Ectodermal cell (in vitro differentiated cells): Measurements from ENCODE around the gene PKP4.

Source experiments
- H3K27ac ChIP-seq: 2 replicates; pipeline ENCODE4 v1.7.0; 2013; ENCODE audit warnings: mild to moderate bottlenecking, low read depth, low read length; ENCODE audit not compliant: insufficient read depth, poor library complexity, severe bottlenecking
- H3K27me3 ChIP-seq: 2 replicates; pipeline ENCODE4 v1.7.0; 2013; ENCODE audit warnings: mild to moderate bottlenecking, low read length; ENCODE audit not compliant: insufficient read depth, control insufficient read depth, poor library complexity, severe bottlenecking
- H3K36me3 ChIP-seq: one replicate; pipeline ENCODE4 v1.7.0; 2013; ENCODE audit warnings: low read length; ENCODE audit not compliant: control insufficient read depth, insufficient read depth
- H3K4me1 ChIP-seq: one replicate; pipeline ENCODE4 v1.7.0; 2013; ENCODE audit warnings: low read length; ENCODE audit not compliant: control insufficient read depth, insufficient read depth
- H3K4me3 ChIP-seq: 2 replicates; pipeline ENCODE4 v1.7.0; 2013; ENCODE audit warnings: low read depth, low read length, control low read depth; ENCODE audit not compliant: insufficient read depth
- H3K9me3 ChIP-seq: 2 replicates; pipeline ENCODE4 v1.7.0; 2013; ENCODE audit warnings: mild to moderate bottlenecking, low read length, moderate library complexity; ENCODE audit not compliant: control insufficient read depth
- WGBS, 2 experiments: methylation state at CpG; one replicate each; pipeline ENCODE4 v1.1.7; 2013; ENCODE audit warnings: missing lambda C conversion rate in 2 of 2; 5-methylcytosine and 5-hydroxymethylcytosine counted together

The PKP4 gene

GRCh38 chr2:158533009-158533408 is 76.3 kb downstream of the PKP4 start:
- no peaks in the 10 kb centered on the region for H3K27me3 ChIP-seq
- no peak overlapping the region for H3K27ac ChIP-seq
- no peak overlapping the region for H3K4me3 ChIP-seq
- H3K9me3 ChIP-seq, result no peaks in the 10 kb centered on the region
- 70 to 80% methylated on average over 4 to 5 of the region's 5 CpGs for WGBS, 2 experiments
- H3K36me3 ChIP-seq, result no peaks in the 10 kb centered on the region
- peaks cover 3% of the 10 kb centered on the region for H3K4me1 ChIP-seq

GRCh38 chr2:158539176-158540005 is 82.6 kb downstream of the PKP4 start:
- Histone ChIP-seq H3K9me3 (no peaks in the 10 kb centered on the region), H3K4me3 (no peak overlapping the region), H3K36me3 (no peaks in the 10 kb centered on the region), H3K27ac (no peak overlapping the region), H3K27me3 (no peaks in the 10 kb centered on the region), H3K4me1 (no peaks in the 10 kb centered on the region)
- 92 to 100% methylated on average over 3 of the region's 3 CpGs for WGBS, 2 experiments

GRCh38 chr2:158542577-158542976 is 85.8 kb downstream of the PKP4 start:
- 83 to 94% methylated on average over 1 of the region's 1 CpG for WGBS, 2 experiments
- no peak overlapping the region for H3K4me3 ChIP-seq
- no peaks in the 10 kb centered on the region for H3K4me1 ChIP-seq
- H3K36me3 ChIP-seq, result no peaks in the 10 kb centered on the region
- H3K9me3 ChIP-seq, result no peaks in the 10 kb centered on the region
- H3K27ac ChIP-seq, result no peak overlapping the region
- no peaks in the 10 kb centered on the region for H3K27me3 ChIP-seq

- Histone ChIP-seq H3K27me3 (no peaks in the 10 kb centered on the region), H3K27ac (no peak overlapping the region), H3K4me1 (no peaks in the 10 kb centered on the region), H3K4me3 (no peak overlapping the region), H3K9me3 (no peaks in the 10 kb centered on the region), H3K36me3 (peaks cover 3% of the 10 kb centered on the region)
- 93 to 100% methylated on average over 1 to 2 of the region's 2 CpGs for WGBS, 2 experiments
Observed at GRCh38 chr2:158543957-158544356, 87.2 kb downstream of the PKP4 start.

GRCh38 chr2:158544998-158545397 is 88.2 kb downstream of the PKP4 start:
- H3K9me3 ChIP-seq, result no peaks in the 10 kb centered on the region
- no peaks in the 10 kb centered on the region for H3K27me3 ChIP-seq
- 50 to 68% methylated on average over 1 of the region's 1 CpG for WGBS, 2 experiments
- H3K4me3 ChIP-seq, result no peak overlapping the region
- H3K36me3 ChIP-seq, result peaks cover 3% of the 10 kb centered on the region
- H3K4me1 ChIP-seq, result no peaks in the 10 kb centered on the region
- no peak overlapping the region for H3K27ac ChIP-seq

GRCh38 chr2:158546412-158547144 is 89.8 kb downstream of the PKP4 start:
- Histone ChIP-seq H3K4me1 (no peaks in the 10 kb centered on the region), H3K36me3 (peaks cover 3% of the 10 kb centered on the region), H3K4me3 (no peak overlapping the region), H3K9me3 (no peaks in the 10 kb centered on the region), H3K27ac (no peak overlapping the region), H3K27me3 (no peaks in the 10 kb centered on the region)
- WGBS, 2 experiments, result 95 to 97% methylated on average over 2 of the region's 2 CpGs

GRCh38 chr2:158553257-158553656 is 96.5 kb downstream of the PKP4 start:
- Histone ChIP-seq H3K4me3 (no peak overlapping the region), H3K4me1 (no peaks in the 10 kb centered on the region), H3K9me3 (no peaks in the 10 kb centered on the region), H3K36me3 (peaks cover 3% of the 10 kb centered on the region), H3K27ac (no peak overlapping the region), H3K27me3 (no peaks in the 10 kb centered on the region)
- WGBS, 2 experiments, result 91 to 99% methylated on average over 3 of the region's 3 CpGs

GRCh38 chr2:158554996-158555395 is 98.2 kb downstream of the PKP4 start:
- 86 to 100% methylated on average over 1 of the region's 1 CpG for WGBS, 2 experiments

GRCh38 chr2:158556124-158556523 is 99.4 kb downstream of the PKP4 start:
- Histone ChIP-seq H3K4me3 (no peak overlapping the region), H3K27me3 (no peaks in the 10 kb centered on the region), H3K4me1 (no peaks in the 10 kb centered on the region), H3K9me3 (no peaks in the 10 kb centered on the region), H3K36me3 (no peaks in the 10 kb centered on the region), H3K27ac (no peak overlapping the region)
- WGBS, 2 experiments, result 88 to 100% methylated on average over 1 to 3 of the region's 3 CpGs

More at GRCh38 chr2:158554996-158555395, 98.2 kb downstream of the PKP4 start:
- H3K27ac ChIP-seq, result no peak overlapping the region
- H3K4me3 ChIP-seq, result no peak overlapping the region
- no peaks in the 10 kb centered on the region for H3K9me3 ChIP-seq
- no peaks in the 10 kb centered on the region for H3K36me3 ChIP-seq
- H3K27me3 ChIP-seq, result no peaks in the 10 kb centered on the region
- H3K4me1 ChIP-seq, result no peaks in the 10 kb centered on the region

- no peaks in the 10 kb centered on the region for H3K9me3 ChIP-seq
- 95 to 97% methylated on average over 2 of the region's 2 CpGs for WGBS, 2 experiments
- no peak overlapping the region for H3K4me3 ChIP-seq
- no peaks in the 10 kb centered on the region for H3K27me3 ChIP-seq
- H3K4me1 ChIP-seq, result no peaks in the 10 kb centered on the region
- H3K27ac ChIP-seq, result no peak overlapping the region
- H3K36me3 ChIP-seq, result no peaks in the 10 kb centered on the region
Observed at GRCh38 chr2:158557752-158558151, 101.0 kb downstream of the PKP4 start.
